Natural killer cell (primary cell): Measurements from ENCODE around the gene NFKB2. TPM values are rescaled to one million over a fixed set of nuclear protein-coding genes. Genes with fewer than 3 reads are reported as not detected.

ENCODE experiments used
- ATAC-seq, 3 donors: fragments of 150-1000 bp in 2 of 3; fragments of 200-7000 bp in 1 of 3; cut with Tn5 transposase; 1 replicate in 1 of 3; 2 replicates in 2 of 3; pipeline ENCODE4 v1.10.0; 2021; ENCODE audit warnings: mild to moderate bottlenecking in 2 of 3, moderate library complexity in 2 of 3
- DNase-seq, 2 donors: peaks; one replicate each; pipeline versions ENCODE4 v3.0.0 to v3.0.0-alpha.2; 2013 to 2021; ENCODE audit warnings: mixed read lengths in 1 of 2
- H3K27ac ChIP-seq: one replicate; pipeline ENCODE4 v1.5.1; 2013; ENCODE audit warnings: mild to moderate bottlenecking, low read length
- H3K27me3 ChIP-seq: one replicate; pipeline ENCODE4 v1.6.1; 2013; ENCODE audit warnings: low read length; ENCODE audit not compliant: control insufficient read depth, insufficient read depth
- H3K36me3 ChIP-seq: one replicate; pipeline ENCODE4 v1.6.1; 2013; ENCODE audit warnings: low read length; ENCODE audit not compliant: control insufficient read depth, insufficient read depth
- H3K4me1 ChIP-seq: one replicate; pipeline ENCODE4 v1.6.1; 2013; ENCODE audit warnings: low read length; ENCODE audit not compliant: control insufficient read depth, insufficient read depth
- H3K4me3 ChIP-seq: one replicate; pipeline ENCODE4 v1.5.1; 2013; ENCODE audit warnings: low read length
- H3K9me3 ChIP-seq: one replicate; pipeline ENCODE4 v1.6.1; 2013; ENCODE audit warnings: low read length; ENCODE audit not compliant: control insufficient read depth, insufficient read depth
- H3K27ac Mint-ChIP-seq, 2 donors: one replicate each; pipeline ENCODE4 v1.8.0; 2022; ENCODE audit warnings: mild to moderate bottlenecking in 2 of 2, mixed read lengths in 2 of 2, moderate library complexity in 1 of 2
- H3K27me3 Mint-ChIP-seq, 2 donors: one replicate each; pipeline ENCODE4 v1.8.0; 2022; ENCODE audit warnings: low read depth in 2 of 2, mixed read lengths in 2 of 2
- H3K36me3 Mint-ChIP-seq: one replicate; pipeline ENCODE4 v1.8.0; 2022; ENCODE audit warnings: mixed read lengths
- H3K4me1 Mint-ChIP-seq, 2 donors: one replicate each; pipeline ENCODE4 v1.8.0; 2022; ENCODE audit warnings: mixed read lengths in 2 of 2
- H3K4me3 Mint-ChIP-seq: one replicate; pipeline ENCODE4 v1.8.0; 2022; ENCODE audit warnings: mild to moderate bottlenecking, moderate library complexity, mixed read lengths
- H3K9me3 Mint-ChIP-seq, 2 donors: one replicate each; pipeline ENCODE4 v1.8.0; 2022; ENCODE audit warnings: mixed read lengths in 2 of 2
- CTCF ChIP-seq: fragments of 200-600 bp; IDR thresholded peaks from one replicate; pipeline ENCODE4 v1.8.0; 2022; ENCODE audit warnings: antibody characterized with exemption
- WGBS: methylation state at CpG from one replicate; pipeline ENCODE4 v1.1.7; 2013; ENCODE audit warnings: missing lambda C conversion rate; ENCODE audit not compliant: insufficient coverage; 5-methylcytosine and 5-hydroxymethylcytosine counted together
- intact Hi-C: fragments of 100-400 bp; cut with micrococcal nuclease; formaldehyde crosslinking; loops from one replicate; pipeline ENCODE4 v1.14.2; 2022
- total RNA-seq, 4 donors: library from RNA; stranded (reverse); fragments of 120-200 nt in 1 of 4; gene quantifications; one replicate each; pipeline versions ENCODE4 v1.2.3 to v1.2.4, GENCODE V29; 2013 to 2022

The NFKB2 gene
- total RNA-seq, 3 donors from 2014 or later (not counting 1 experiment from before 2014, with no cell fraction given) = 201 to 264 (median 246) TPM

- WGBS = under 1% methylated on average over 11 of the region's 11 CpGs
- peak overlapping the region; percentile 95 for H3K4me3 ChIP-seq
- H3K4me1 ChIP-seq = peaks cover 29% of the 10 kb centered on the region
- no peak for DNase-seq
- intact Hi-C loops = loop anchor here (1.0 kb wide), 2 partner anchors 11 to 298 kb away; partner anchors contain the start of gene NOLC1
- H3K27ac ChIP-seq = peak overlapping the region; percentile 90
- no peak for TF ChIP-seq CTCF
- peak overlapping the region; percentile 88 to 90 for H3K27ac Mint-ChIP-seq
- H3K9me3 Mint-ChIP-seq = no peaks in the 10 kb centered on the region
- no peaks in the 10 kb centered on the region for H3K9me3 ChIP-seq
- ATAC-seq = peak in 1 of 3 donors; percentile 11
- no peaks in the 10 kb centered on the region for H3K36me3 Mint-ChIP-seq
- no peaks in the 10 kb centered on the region for H3K27me3 Mint-ChIP-seq
- peaks cover 5% of the 10 kb centered on the region for H3K36me3 ChIP-seq
- H3K4me3 Mint-ChIP-seq = peak overlapping the region; percentile 95
- H3K4me1 Mint-ChIP-seq = peaks cover 20 to 23% of the 10 kb centered on the region in 2 donors
- no peaks in the 10 kb centered on the region for H3K27me3 ChIP-seq
Measured at GRCh38 chr10:102450124-102450373, 54.5 kb downstream of the NFKB2 start.

GRCh38 chr10:102450374-102451104 lies 55.0 kb downstream of the NFKB2 start:
- Mint-ChIP-seq H3K27me3 (no peaks in the 10 kb centered on the region), H3K4me3 (peak overlapping the region; percentile 95), H3K27ac (peak overlapping the region; percentile 88 to 90), H3K9me3 (no peaks in the 10 kb centered on the region), H3K4me1 (peaks cover 20 to 23% of the 10 kb centered on the region in 2 donors), H3K36me3 (no peaks in the 10 kb centered on the region)
- Histone ChIP-seq H3K4me1 (peaks cover 29% of the 10 kb centered on the region), H3K27ac (peak overlapping the region; percentile 90), H3K36me3 (peaks cover 8% of the 10 kb centered on the region), H3K4me3 (peak overlapping the region; percentile 95), H3K9me3 (no peaks in the 10 kb centered on the region), H3K27me3 (no peaks in the 10 kb centered on the region)
- intact Hi-C loops = loop anchor here (1.0 kb wide), 2 partner anchors 11 to 298 kb away; partner anchors contain the start of gene NOLC1
- no peak for TF ChIP-seq CTCF
- DNase-seq (peak; percentile 86 to 97), ATAC-seq (peak; percentile 81 to 95 (median 85))
- under 1% methylated on average over 104 of the region's 104 CpGs for WGBS

GRCh38 chr10:102451105-102451969 lies 55.8 kb downstream of the NFKB2 start, which contains the start of gene C10orf95:
C10orf95 (minus strand) TSS chr10:102451543; CDS start chr10:102451093, 450 bp downstream.
- peaks cover 20 to 23% of the 10 kb centered on the region in 2 donors for H3K4me1 Mint-ChIP-seq
- Histone ChIP-seq H3K27me3 (no peaks in the 10 kb centered on the region), H3K4me3 (peak within 1 kb of the TSS; percentile 51), H3K27ac (peak within 1 kb of the TSS; percentile 60), H3K4me1 (peaks cover 29% of the 10 kb centered on the region), H3K9me3 (no peaks in the 10 kb centered on the region), H3K36me3 (peaks cover 14% of the 10 kb centered on the region)
- TF ChIP-seq CTCF = no peak
- peak within 1 kb of the TSS; percentile 95 for H3K4me3 Mint-ChIP-seq
- WGBS = 36% methylated on average over 27 of the region's 28 CpGs
- intact Hi-C loops = no loop called here
- ATAC-seq (no peak), DNase-seq (no peak)
- peak within 1 kb of the TSS; percentile 88 to 90 for H3K27ac Mint-ChIP-seq
- no peaks in the 10 kb centered on the region for H3K9me3 Mint-ChIP-seq
- no peaks in the 10 kb centered on the region for H3K36me3 Mint-ChIP-seq
- H3K27me3 Mint-ChIP-seq = no peaks in the 10 kb centered on the region

Other genes with a start within 250 kb of the NFKB2 start
- 10 to 100 TPM; 42.6 to 47.5 (median 43.4) TPM for gene NOLC1, start 243.3 kb upstream of the NFKB2 start, total RNA-seq
- gene ELOVL3, start 169.4 kb upstream of the NFKB2 start, total RNA-seq = not detected
- not detected for gene PITX3, start 154.2 kb upstream of the NFKB2 start, total RNA-seq
- 10 to 100 TPM; 48.2 to 52.5 (median 50.9) TPM for gene GBF1, start 150.2 kb upstream of the NFKB2 start, total RNA-seq
- gene PSD, start 23.1 kb downstream of the NFKB2 start, total RNA-seq = 1 to 10 TPM; 1.9 to 2.4 (median 2.1) TPM
- gene FBXL15, start 25.1 kb downstream of the NFKB2 start, total RNA-seq = 10 to 100 TPM; 15.2 to 17.4 (median 15.5) TPM
- 10 to 100 TPM; 35.0 to 43.0 (median 37.7) TPM for gene CUEDC2, start 36.9 kb downstream of the NFKB2 start, total RNA-seq
- gene C10orf95, start 55.8 kb downstream of the NFKB2 start, total RNA-seq = under 1 TPM; 0.25 to 0.41 (median 0.35) TPM
- gene ACTR1A, start 107.0 kb downstream of the NFKB2 start, total RNA-seq = 100 to 1,000 TPM; 101 to 129 (median 110) TPM
- gene SUFU, start 108.3 kb downstream of the NFKB2 start, total RNA-seq = 10 to 100 TPM in 2 of 3 donors, 1 to 10 TPM in 1; 8.2 to 13.0 (median 11.5) TPM
- 10 to 100 TPM; 81.9 to 87.8 (median 86.2) TPM for gene TRIM8, start 248.8 kb downstream of the NFKB2 start, total RNA-seq